PC-3 (cell line): ENCODE measurements around the gene EPB41L2.

Source experiments
- EZH2 ChIP-seq: fragments of 300-600 bp; sonication (generic); IDR thresholded peaks from one replicate; pipeline ENCODE4 v1.6.1; 2017; ENCODE audit warnings: antibody characterized with exemption, mild to moderate bottlenecking, low read length; ENCODE audit not compliant: unreplicated experiment
- EZH2phosphoT487 ChIP-seq: fragments of 300-600 bp; sonication (generic); IDR thresholded peaks from 2 replicates; pipeline ENCODE4 v1.6.1; 2018; ENCODE audit warnings: mild to moderate bottlenecking, antibody characterized with exemption, low read length, borderline replicate concordance
- TF ChIP-seq, protein P1 (sequence below): fragments of 300-600 bp; sonication (generic); conservative IDR thresholded peaks from 2 replicates; pipeline ENCODE4 v1.5.1; 2017; ENCODE audit warnings: antibody characterized with exemption, low read depth, mild to moderate bottlenecking, low read length

GRCh38 chr6:131107151-131107550 lies 44.1 kb upstream of the EPB41L2 start:
- TF ChIP-seq, protein P1, sequence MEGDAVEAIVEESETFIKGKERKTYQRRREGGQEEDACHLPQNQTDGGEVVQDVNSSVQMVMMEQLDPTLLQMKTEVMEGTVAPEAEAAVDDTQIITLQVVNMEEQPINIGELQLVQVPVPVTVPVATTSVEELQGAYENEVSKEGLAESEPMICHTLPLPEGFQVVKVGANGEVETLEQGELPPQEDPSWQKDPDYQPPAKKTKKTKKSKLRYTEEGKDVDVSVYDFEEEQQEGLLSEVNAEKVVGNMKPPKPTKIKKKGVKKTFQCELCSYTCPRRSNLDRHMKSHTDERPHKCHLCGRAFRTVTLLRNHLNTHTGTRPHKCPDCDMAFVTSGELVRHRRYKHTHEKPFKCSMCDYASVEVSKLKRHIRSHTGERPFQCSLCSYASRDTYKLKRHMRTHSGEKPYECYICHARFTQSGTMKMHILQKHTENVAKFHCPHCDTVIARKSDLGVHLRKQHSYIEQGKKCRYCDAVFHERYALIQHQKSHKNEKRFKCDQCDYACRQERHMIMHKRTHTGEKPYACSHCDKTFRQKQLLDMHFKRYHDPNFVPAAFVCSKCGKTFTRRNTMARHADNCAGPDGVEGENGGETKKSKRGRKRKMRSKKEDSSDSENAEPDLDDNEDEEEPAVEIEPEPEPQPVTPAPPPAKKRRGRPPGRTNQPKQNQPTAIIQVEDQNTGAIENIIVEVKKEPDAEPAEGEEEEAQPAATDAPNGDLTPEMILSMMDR = no peak
- TF ChIP-seq EZH2 = no peak
- TF ChIP-seq EZH2phosphoT487 = no peak
